OCI-M2 (cell line): Measurements from ENCODE around the gene RAB37.

Experiments
- DNase-seq: peaks from one replicate; lab custom pipeline; 2025; ENCODE audit not compliant: unreplicated experiment; lab: John Stamatoyannopoulos, UW

The RAB37 gene

DNA sequence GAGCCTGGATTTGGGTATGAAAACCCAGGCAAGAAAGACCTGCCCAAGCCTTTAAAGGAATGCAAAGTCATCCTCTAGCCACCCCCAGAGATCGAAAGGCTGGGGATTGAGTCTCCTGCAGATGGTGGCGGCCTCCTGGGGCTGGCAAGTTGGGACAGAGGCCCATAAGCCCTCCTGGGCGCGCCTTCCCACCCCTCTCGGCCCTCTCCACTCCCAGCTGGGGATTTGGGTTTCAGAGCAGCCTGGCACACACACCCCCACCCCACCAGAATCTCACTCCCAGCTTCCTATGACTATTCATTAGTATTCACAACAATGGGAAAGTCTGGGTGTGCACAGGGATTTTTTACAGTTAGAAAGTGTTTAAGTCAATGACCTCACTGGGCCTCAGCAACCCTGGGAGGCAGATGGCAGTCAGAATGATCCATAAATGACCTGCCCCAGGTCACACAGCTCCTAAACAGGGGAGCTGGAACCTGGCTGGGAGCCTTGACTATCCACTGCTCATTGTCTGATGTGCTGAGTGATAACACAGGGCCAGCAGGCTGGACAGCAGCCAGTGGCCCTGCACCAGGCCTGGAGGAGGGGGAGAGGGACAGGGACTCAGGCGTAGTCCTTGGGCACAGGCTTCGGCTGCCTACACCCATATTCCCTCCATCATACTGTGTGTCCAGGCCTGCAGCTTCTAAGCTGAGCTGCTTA lies 23.5 kb downstream of the RAB37 start:
- no peak for DNase-seq

DNA sequence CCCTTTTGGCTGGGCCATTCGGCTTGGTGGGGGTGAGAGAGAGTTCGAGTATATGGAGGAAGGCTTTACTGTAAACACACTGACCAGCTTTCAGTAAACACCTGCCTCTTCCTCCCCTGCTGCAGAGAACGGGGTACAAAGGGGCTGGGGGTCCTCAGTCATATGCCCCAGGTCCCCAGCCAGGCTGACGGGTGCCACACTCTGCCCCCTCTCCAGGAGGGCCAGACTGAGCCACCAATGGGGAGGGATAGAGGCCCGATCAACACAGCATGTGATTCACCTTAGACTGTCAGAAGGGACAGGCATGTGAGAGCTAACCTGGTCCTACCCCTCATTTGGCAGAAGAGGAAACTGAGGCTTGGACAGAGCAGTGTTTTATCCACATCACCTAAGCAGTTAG lies 24.4 kb downstream of the RAB37 start:
- no peak for DNase-seq

DNA sequence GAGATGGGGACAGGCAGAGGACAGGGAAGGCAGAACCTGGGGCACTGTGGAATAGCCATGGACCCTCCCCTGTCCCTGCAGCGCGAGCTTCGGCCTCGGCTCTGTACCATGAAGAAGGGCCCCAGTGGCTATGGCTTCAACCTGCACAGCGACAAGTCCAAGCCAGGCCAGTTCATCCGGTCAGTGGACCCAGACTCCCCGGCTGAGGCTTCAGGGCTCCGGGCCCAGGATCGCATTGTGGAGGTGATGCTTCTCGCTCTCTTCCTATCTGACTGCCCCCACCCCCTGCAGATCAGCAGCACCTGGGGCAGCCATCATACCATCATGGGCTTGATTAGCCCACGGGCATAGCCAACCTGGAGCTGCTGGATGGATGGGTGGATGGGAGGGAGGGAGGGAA lies 24.9 kb downstream of the RAB37 start:
- no peak for DNase-seq

DNA sequence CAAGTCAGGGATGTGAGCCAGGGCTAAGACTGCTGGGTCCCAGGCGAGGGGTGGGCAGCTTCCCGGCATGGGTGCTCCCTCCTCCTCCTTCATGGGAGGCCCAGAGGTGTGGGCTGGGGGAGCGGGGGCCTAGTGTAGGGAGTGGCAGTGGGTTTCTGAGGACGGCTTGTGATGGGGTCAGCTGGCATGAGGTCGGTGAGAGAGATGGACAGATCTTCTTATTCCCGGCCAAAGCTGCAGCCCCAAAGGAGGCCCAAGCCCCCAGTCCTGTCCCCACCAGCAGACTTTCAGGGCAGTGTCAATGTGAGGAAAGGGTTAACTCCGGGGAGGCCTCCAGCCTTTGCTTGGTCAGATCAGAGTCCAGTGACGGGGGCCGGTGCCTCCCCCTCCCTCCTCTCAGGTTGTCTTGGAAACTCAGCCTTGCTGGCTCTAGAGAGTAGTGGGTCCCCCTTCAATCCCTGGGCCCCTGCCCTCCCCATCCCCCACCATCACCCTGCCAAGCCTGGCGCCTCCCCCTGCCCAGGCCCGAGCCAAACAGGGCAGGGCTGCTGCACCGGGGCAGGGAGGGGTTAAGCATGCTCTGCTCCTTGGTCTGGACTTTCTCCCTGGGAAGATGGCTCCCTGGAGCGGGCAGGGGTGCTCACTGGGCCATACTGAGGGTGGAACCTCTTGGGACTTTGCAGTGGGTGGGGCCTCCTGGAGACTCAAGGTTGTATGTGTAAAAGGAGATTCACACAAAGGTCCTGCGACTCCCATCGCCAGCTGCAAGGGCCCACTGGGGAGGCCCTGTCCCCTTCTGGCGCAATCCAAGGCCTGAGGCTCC lies 26.7 kb downstream of the RAB37 start:
- DNase-seq, result no peak

DNA sequence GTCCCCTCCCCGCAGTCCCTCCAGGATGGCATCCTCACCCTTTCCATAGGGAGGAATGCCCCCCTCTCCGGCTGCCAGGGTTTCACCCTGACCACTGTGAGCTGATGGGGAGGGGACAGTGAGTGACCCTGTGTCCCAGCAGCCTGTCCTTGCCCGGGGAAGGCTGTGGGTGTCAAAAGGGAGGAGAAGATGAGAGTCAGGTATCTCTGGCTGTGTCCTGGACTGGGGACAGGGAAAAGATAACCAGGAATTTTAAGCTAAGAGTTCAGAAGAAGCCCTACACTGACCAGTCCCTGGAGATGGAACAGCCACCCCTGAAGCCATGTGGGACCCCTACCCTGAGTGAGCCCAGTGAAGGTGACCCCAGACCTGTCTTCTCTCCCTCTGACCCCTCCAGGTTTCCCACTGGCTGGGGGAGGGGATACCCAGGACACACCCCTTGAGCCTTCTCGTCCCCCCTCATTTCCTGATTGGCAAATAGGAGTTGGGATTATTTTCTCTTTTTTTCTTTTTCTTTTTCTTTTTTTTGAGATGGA lies 27.8 kb downstream of the RAB37 start:
- DNase-seq, result no peak

DNA sequence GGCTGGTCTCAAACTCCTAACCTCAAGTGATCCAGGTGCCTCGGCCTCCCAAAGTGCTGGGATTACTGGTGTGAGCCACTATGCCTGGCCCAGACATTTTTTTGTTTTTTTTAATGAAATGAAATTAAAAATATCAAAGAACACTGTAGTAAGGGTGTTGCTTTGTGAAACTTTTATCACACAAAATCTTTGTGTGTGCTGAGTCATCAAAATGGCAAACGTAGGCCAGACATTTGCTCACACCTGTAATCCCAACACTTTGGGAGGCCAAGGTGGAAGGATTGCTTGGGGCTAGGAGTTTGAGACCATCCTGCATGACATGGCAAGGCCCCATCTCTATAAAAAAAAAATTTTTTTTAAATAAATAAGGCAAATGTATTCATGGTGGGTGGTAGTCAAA lies 29.4 kb downstream of the RAB37 start:
- no peak for DNase-seq

DNA sequence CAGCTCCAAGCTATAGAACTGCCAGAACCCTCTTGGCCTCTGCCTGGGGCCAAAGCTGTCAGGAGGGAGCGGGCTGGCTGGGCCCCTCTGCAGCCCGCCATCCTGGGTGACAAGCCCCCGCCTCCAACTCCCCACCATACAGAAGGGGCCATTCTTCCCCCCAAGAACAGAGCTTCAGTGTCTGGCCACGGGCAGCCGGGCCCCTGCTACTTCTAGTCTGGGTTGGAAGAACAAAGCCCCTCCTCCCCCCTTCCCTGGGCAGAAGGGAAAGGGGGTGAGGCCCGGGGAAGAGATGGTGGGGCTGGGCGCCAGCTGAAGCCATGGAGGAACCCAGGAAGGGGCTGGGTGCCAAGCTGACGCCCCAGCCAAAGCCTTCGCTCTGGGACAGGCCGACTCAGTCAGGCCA lies 30.1 kb downstream of the RAB37 start:
- DNase-seq, result no peak

DNA sequence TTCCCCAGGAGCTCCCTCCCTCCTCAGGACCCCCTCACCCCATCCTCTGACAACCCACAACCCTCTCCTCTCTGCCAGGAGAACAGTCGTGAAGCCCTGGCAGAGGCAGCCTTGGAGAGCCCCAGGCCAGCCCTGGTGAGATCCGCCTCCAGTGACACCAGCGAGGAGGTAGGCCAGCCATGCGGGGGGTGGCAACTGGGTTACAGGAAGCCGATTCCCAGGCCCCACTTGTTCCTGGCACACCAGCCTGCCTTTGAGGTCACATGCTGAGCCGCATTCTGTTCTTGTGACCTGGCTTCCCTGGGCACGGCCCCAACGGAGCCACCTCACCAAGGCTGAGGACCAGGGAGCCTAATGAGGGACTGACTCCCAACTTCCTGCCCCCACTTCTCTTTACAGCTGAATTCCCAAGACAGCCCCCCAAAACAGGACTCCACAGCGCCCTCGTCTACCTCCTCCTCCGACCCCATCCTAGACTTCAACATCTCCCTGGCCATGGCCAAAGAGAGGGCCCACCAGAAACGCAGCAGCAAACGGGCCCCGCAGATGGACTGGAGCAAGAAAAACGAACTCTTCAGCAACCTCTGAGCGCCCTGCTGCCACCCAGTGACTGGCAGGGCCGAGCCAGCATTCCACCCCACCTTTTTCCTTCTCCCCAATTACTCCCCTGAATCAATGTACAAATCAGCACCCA lies 31.2 kb downstream of the RAB37 start:
- DNase-seq, result no peak

DNA sequence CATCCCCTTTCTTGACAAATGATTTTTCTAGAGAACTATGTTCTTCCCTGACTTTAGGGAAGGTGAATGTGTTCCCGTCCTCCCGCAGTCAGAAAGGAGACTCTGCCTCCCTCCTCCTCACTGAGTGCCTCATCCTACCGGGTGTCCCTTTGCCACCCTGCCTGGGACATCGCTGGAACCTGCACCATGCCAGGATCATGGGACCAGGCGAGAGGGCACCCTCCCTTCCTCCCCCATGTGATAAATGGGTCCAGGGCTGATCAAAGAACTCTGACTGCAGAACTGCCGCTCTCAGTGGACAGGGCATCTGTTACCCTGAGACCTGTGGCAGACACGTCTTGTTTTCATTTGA lies 31.7 kb downstream of the RAB37 start:
- DNase-seq, result no peak

DNA sequence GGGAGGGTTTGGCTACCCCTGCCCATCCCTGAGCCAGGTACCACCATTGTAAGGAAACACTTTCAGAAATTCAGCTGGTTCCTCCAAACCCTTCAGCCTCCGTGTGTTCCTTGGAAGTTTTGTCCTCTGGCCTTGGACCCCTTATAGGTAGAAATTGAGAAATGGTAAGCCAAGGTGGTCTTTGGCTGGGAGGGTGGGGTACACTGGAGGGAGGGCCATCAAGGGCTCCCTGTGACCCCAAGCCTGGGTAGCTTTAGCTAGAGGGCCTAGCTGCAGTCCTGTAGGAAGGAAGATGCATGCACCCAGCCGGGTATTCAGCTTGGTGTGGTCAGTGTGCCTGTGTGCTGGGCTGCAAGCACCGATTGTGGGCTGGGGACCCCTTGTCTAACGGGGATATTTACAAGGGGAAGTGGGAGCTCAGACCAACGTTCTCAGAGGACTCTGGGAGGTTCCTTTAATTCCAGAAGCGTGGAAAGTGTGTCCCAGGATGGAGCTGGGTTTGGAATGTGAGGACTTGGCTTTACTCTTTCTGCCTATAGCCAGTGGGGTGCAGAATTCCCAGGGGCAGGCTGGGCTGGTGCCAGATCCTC lies 32.3 kb downstream of the RAB37 start:
- no peak for DNase-seq

DNA sequence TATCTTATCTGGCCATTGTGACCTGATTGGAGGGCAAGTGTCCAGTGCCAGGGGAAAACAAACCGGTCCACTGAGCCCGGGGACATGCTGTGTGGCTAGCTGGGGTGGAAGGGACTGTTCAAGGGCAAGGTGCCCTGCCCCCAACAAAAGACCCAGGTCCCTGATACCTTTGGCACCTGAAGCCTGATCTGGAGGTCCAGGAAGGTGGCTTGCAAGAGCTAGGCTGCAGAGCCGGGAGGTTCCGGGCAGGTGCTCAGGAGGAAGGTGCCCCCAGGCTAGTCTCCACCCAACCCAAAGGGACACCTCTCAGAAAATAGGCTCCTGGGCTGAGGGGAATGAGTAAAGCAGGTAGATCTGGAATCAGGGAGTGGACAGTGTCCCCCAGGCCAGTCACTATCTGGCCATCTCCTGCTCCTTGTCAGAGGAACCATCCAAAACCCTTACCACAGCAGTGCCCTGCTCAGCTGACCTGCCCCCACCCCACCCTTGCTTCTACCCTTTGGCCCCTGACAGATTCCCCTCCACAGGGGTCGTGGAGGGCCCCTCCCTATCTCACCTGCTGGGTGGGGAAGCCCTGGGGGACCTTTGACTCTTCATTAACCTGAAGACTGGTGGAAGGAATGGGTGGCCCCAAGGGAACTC lies 32.9 kb downstream of the RAB37 start:
- no peak for DNase-seq

DNA sequence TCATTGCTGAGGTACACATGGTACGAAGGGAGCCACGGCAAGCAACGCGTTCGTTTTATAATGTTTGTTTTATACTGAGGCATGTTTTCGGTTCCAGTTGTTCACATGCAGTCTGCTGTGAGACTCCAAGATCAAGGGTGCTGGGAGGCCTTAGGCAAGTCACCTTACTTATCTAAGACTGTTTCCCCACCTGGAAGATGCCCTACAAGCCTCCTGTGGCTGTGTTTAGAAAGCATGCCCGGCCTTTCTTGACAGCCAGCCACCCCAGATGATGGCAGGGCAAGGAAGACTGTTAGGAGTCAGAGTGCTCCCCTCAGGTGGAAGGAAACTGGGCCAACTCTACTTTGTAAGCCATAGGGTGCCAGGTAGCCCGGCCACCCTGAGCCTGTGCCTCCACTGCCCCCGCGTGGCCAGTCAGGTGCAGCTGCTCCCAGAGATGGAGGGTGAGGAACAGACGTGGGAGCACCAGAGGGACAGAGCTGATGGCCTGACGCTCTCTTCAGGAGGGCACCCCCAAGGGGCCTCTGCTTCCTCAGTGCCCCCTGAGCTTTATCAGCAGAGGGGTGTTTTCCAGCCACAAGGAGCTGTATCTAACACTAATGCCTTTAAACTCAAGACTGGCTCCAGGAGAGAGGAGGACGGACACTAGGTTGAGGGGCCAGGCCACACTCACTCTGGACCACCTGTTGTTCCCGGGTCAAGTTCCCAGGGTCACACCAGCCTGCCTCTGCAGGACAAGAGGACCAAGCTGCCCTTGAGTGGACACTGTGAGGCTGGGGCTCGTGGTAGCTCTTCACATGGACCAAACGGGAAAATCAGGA lies 33.7 kb downstream of the RAB37 start:
- DNase-seq, result no peak

DNA sequence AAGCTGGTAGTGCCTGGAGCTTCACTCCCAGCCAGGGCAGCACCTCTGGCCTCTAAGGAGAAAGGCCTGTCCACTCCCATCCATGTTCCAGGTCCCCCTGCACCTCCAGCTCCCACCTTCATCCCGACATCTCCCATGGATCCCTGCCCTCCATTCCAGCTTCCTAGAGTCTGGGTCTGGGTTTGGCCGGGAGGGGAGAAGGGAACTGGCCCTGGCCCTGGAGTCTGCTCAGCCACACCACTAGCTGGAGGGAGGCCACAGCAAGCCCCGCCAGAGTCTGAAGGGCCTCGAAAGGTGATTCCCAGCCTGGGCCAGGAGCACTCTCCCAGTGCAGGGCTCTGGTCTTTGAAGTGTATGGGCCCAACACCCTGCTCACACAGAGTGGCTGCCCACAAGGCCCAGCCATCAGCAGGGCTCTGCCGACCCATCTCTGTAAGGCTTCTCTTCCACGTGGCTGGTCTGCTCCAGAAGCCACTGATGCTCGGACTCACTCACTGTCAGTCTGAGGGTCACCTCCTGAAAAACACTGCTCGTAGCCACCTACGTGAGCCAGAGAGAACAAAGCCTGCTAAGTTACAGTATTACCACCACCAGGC lies 34.4 kb downstream of the RAB37 start:
- DNase-seq, result no peak

DNA sequence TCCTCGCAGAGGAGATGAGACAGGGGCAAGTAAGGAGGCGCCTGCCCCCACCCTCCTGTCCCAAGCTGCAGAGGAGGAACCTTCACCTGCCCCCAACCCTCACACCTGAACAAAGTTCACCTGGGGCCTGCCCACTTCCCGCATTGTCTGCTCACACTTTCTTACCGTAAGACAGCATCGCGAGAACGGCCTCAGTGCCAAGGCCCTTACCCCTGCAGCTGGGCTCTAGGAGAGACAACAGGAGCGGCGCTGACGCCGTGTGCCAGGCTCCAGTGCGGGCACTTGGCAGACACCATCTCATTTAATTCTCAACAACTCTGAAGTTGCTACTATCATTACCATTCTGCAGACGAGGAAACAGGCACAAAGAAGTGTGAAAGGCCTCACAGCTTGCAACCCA lies 35.0 kb downstream of the RAB37 start:
- DNase-seq, result no peak

DNA sequence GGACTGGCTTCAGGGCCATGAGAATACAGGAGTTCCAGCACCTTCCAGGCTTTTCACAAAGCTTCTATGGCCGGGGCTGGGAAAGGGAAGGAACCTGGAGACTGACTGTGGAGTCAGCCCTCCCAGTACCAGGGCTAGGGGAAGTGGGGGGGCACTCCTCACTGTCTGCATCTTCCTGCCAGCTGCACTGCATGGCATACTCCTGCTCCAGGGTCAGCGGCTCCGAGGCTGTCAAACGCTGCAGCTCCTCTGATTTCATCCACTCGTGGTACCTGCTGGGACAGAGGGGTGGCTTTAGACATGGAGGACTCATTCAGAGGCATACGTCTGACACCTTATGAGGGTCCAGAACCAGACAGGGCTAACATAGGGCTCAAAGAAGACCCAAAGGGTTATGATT lies 36.4 kb downstream of the RAB37 start:
- no peak for DNase-seq

DNA sequence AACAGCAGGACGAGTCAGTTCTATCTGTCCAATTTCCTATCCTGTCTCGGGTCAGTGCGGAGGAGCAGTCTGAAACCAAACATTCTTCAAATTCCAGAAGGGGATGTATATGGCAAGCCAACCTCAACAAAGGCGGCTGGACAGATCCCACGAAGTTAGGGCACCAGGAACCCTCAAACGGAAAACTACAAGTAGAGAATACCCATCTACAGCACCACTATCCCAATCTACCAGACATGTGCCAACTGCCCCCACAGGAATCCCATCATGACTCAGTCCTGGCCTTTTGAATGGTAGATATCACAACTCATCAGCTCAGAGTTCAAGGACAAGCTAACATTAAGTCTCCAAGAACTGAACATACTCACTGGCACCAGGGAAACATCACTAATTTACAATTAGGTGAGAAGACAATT lies 36.8 kb downstream of the RAB37 start:
- DNase-seq, result no peak

DNA sequence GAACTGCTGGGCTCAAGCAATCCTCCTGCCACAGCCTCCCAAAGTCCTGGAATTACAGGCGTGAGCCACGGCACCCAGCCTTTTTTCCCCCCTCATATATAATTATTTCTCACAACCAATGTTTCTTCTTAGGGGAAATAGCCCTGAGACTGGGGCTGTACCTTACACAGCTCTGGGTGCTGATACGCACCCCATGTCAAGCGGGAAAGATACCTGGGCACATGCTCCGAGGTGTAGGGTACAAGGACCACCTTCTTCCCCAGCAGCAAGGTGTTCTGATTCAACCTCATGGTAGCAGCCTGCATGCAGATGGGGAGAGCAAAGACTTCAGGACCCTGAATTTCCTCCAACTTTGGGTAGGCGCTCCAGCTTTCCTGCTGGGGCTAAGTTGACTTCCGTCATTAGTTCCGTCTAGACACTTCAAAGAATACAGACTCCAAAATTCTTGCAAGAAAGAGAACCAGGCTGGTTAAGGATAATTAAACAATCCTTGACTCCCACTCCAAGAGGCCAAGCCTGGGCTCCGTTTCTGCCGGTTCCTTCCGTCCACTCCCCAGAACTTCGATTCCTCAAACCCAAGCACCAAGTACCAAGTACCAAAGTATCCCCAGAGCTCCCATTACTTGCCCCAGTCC lies 38.5 kb downstream of the RAB37 start:
- no peak for DNase-seq

DNA sequence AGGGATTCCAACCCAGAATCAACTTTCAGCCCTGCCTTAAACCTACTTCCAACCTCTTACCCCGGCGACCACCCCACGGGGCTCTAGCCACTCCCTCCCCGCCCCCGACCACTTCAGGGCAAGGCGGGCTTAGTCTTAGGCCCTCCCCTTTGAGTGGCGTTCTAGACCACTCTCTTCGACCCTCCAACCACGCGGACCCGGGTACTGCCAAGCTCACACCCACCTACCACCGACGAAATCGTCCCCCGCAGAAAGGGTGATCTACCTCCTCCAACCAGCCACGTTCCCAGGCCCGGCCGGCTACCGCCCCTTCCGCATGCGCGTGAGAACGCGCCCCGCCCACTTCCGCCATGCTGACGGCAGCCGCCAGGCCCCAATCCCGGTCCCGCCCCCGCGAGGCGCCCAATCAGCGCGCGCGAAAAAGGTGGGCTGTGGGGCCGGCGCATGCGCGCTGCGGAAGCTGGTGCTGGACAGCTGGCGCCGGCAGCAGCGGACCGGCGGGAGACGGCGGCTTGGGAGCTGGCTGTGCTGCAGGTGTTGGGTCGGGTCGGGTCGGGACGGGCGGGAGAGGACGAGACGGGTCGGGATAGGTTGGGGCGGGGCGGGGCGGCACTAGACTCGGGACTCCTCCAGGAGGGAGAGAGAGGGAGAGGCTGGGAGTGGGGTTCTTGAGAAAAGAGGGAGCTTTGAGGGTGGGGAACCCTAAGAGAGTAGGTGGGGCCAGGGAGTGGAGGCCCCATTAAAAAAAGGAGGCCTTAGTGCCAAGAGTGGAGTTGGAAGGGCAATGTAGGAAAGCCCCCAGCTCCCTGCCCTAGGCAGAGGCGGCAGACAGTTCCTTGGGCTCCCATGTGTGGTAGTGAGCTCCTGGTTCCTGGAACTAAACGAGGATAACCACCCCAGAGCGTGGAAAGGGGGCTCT lies 39.2 kb downstream of the RAB37 start, which contains the start of gene NAT9:
TSS of gene NAT9 (minus strand) at position 302 of the 919 bp plus-strand sequence. CDS start 647 bp downstream, outside the sequence.
- peak; percentile 54 for DNase-seq
